ENCODE results near the gene CSMD2.

The CSMD2 gene

GRCh38 chr1:33548721-33549120 is 616.3 kb downstream of the CSMD2 start:
- no peak for TF ChIP-seq CTCF (IDR thresholded peaks at IDR 0.05; ENCODE audit: insufficient read depth, missing control alignments)
- DNase-seq (ENCODE audit: insufficient read length, low spot score) (no peak), FAIRE-seq (no peak)

DNA sequence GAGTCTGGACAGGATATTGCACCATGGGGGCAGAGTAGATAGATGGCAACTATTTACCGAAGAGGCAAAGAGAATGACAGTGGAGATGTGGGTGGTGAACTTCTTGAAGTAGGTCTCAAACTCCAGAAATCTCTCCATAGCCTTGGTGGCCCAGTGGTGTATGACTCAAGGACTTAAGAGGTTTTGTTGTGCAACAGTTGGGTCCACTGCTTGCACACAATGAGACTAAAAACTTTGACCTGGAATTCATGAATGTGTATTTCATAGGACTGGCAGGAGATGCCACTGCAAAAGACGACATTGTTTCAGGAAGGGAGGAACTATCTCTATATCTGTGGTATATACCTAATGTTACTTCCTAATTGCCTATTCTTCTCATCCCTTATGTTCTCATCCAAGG is 616.7 kb downstream of the CSMD2 start:
- TF ChIP-seq CTCF (IDR thresholded peaks at IDR 0.05; ENCODE audit: insufficient read depth, missing control alignments), result no peak
- FAIRE-seq (no peak), DNase-seq (ENCODE audit: insufficient read length, low spot score) (no peak)

GRCh38 chr1:33547576-33547975 is 617.5 kb downstream of the CSMD2 start:
- FAIRE-seq (no peak), DNase-seq (ENCODE audit: insufficient read length, low spot score) (no peak)
- TF ChIP-seq CTCF (IDR thresholded peaks at IDR 0.05; ENCODE audit: insufficient read depth, missing control alignments), result no peak

- FAIRE-seq, result no peak
Measured at GRCh38 chr1:33541966-33542365, 623.1 kb downstream of the CSMD2 start.

DNA sequence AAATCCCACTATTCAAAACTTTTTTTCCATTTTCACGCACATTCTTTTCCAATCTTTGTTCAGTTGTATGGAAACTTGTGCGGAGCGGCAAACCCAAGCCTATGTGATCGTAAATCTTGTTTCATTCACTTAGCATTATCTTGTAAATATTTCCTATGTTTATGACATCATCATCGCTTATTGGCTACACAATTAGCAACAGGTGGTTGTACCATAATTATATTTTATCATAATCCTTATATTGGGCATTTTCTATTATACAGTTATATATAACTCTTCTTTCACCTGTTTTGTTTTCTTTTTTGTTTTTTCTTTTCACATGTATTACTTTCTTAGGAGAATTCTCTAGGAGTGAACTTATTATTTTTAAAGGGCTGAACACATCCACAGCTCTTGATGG is 627.1 kb downstream of the CSMD2 start:
- no peak for TF ChIP-seq CTCF (IDR thresholded peaks at IDR 0.05; ENCODE audit: insufficient read depth, missing control alignments)
- DNase-seq (ENCODE audit: insufficient read length, low spot score) (no peak), FAIRE-seq (no peak)

More at GRCh38 chr1:33541966-33542365, 623.1 kb downstream of the CSMD2 start:
- no peak for TF ChIP-seq CTCF (IDR thresholded peaks at IDR 0.05; ENCODE audit: insufficient read depth, missing control alignments)
- no peak for DNase-seq (ENCODE audit: insufficient read length, low spot score)

GRCh38 chr1:33535334-33535733 is 629.7 kb downstream of the CSMD2 start:
- FAIRE-seq (no peak), DNase-seq (ENCODE audit: insufficient read length, low spot score) (no peak)
- TF ChIP-seq CTCF (IDR thresholded peaks at IDR 0.05; ENCODE audit: insufficient read depth, missing control alignments), result no peak

DNA sequence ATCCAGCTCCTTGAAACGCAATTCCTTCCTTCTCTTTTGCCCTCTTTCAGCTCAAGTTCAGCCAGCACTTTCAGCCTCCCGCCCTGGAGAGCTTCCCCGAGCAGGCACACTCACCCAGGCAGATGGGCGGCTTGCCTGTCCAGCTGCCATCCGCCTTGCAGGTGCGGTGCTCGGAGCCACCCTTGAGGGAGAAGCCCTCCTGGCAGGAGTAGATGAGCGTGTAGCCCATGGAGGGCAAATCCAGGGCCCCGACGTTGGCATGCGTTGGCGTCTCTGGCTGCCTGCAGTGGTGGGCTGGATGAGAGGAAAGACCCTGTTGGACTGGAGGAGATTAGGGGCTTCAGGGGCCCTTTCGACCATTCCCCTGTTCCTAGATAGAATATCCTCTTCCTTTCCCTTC is 632.1 kb downstream of the CSMD2 start:
- TF ChIP-seq CTCF (IDR thresholded peaks at IDR 0.05; ENCODE audit: insufficient read depth, missing control alignments), result no peak
- FAIRE-seq (no peak), DNase-seq (ENCODE audit: insufficient read length, low spot score) (no peak)
